GM12878 (cell line): ENCODE measurements around the gene EDEM3. TPM values are rescaled to one million over a fixed set of nuclear protein-coding genes. Genes with fewer than 3 reads are reported as not detected.

Experiments used
- ATAC-seq: fragments of 200-7000 bp; cut with Tn5 transposase; 3 replicates; pipeline ENCODE4 v1.9.1; 2020; ENCODE audit warnings: mild to moderate bottlenecking, moderate library complexity
- BruUV-seq: library from RNA; stranded (reverse); fragments of 400-500 nt; replicated peaks from 2 replicates; lab custom pipeline; 2021; lab: Mats Ljungman, UMichigan
- CTCF ChIA-PET: fragments of 300-600 bp; sonication (Branson Sonifier 250); formaldehyde crosslinking; extraction: SDS; loops from one replicate; lab custom pipeline; 2021; ENCODE audit warnings: inconsistent platforms; lab: Yijun Ruan, JAX
- POLR2A ChIA-PET: fragments of 350-600 bp; formaldehyde crosslinking; extraction: SDS; loops from one replicate; lab custom pipeline; 2021; ENCODE audit warnings: inconsistent platforms; lab: Charles Lee
- RAD21 ChIA-PET: fragments of 300-600 bp; sonication (Branson Sonifier 250); formaldehyde crosslinking; loops from one replicate; lab custom pipeline; 2023; ENCODE audit warnings: antibody characterized with exemption; ENCODE audit not compliant: unreplicated experiment; lab: Charles Lee
- SMC1A ChIA-PET: fragments of 300-600 bp; sonication (Branson Sonifier 250); formaldehyde crosslinking; loops from one replicate; lab custom pipeline; 2023; ENCODE audit not compliant: unreplicated experiment, uncharacterized antibody; lab: Charles Lee
- DNase-seq: peaks from one replicate; pipeline ENCODE4 v3.0.0-alpha.2; 2011; ENCODE audit warnings: low read depth, low spot score
- FAIRE-seq: peaks from 3 replicates; lab custom pipeline; 2011; peaks lifted over from hg19 to GRCh38; lab: Jason Lieb, UNC
- H2AFZ ChIP-seq: 2 replicates; pipeline ENCODE4 v1.6.0; 2011; ENCODE audit warnings: low read depth, low read length, control low read depth; ENCODE audit not compliant: control insufficient read depth
- H3K27ac ChIP-seq: 2 replicates; pipeline ENCODE4 v1.5.1; 2011; ENCODE audit warnings: control low read depth; ENCODE audit not compliant: control insufficient read depth, insufficient read depth
- H3K27me3 ChIP-seq, 2 experiments: replicated peaks in 1 of 2; 2 replicates each; pipeline versions ENCODE4 v1.6.0 to v1.6.1; 2011; ENCODE audit warnings: low read length in 1 of 2; ENCODE audit not compliant: control insufficient read depth in 2 of 2, insufficient read depth in 2 of 2
- H3K36me3 ChIP-seq, 2 experiments: 2 replicates each; pipeline ENCODE4 v1.5.1; 2011; ENCODE audit warnings: low read length in 1 of 2; ENCODE audit not compliant: control insufficient read depth in 2 of 2, insufficient read depth in 2 of 2
- H3K4me1 ChIP-seq: 2 replicates; pipeline ENCODE4 v1.6.1; 2011; ENCODE audit warnings: mild to moderate bottlenecking, low read length, moderate library complexity, mixed read lengths; ENCODE audit not compliant: control insufficient read depth, insufficient read depth
- H3K4me2 ChIP-seq: 2 replicates; pipeline ENCODE4 v1.6.0; 2011; ENCODE audit warnings: control low read depth; ENCODE audit not compliant: control insufficient read depth, insufficient read depth
- H3K4me3 ChIP-seq: fragments of 200-600 bp; sonication (generic); 2 replicates; pipeline ENCODE4 v1.5.1; 2016
- H3K79me2 ChIP-seq: 2 replicates; pipeline ENCODE4 v1.6.0; 2011; ENCODE audit warnings: low read length; ENCODE audit not compliant: control insufficient read depth, insufficient read depth
- H3K9ac ChIP-seq: 2 replicates; pipeline ENCODE4 v1.8.0; 2011; ENCODE audit warnings: low read length, control low read depth, mixed read lengths; ENCODE audit not compliant: control insufficient read depth, insufficient read depth
- H3K9me3 ChIP-seq: replicated peaks from 3 replicates; pipeline ENCODE4 v1.5.1; 2011; ENCODE audit warnings: mild to moderate bottlenecking, low read length; ENCODE audit not compliant: control insufficient read depth, insufficient read depth
- H4K20me1 ChIP-seq: 2 replicates; pipeline ENCODE4 v1.6.0; 2011; ENCODE audit not compliant: control insufficient read depth, insufficient read depth
- BMI1 ChIP-seq: fragments of 450-650 bp; IDR thresholded peaks from 2 replicates; pipeline ENCODE4 v1.6.1; 2016; ENCODE audit warnings: mild to moderate bottlenecking, moderate library complexity, borderline replicate concordance
- GABPA ChIP-seq: IDR thresholded peaks from 2 replicates; pipeline ENCODE4 v1.6.1; 2014; ENCODE audit warnings: antibody characterized with exemption, low read depth, mild to moderate bottlenecking, inconsistent platforms
- IKZF1 ChIP-seq: fragments of 450-650 bp; conservative IDR thresholded peaks from 2 replicates; pipeline ENCODE4 v1.6.1; 2017; ENCODE audit warnings: antibody characterized with exemption, mild to moderate bottlenecking
- LARP7 ChIP-seq: fragments of 450-650 bp; IDR thresholded peaks from 2 replicates; pipeline ENCODE4 v1.6.1; 2017; ENCODE audit warnings: mild to moderate bottlenecking
- MTA3 ChIP-seq: IDR thresholded peaks from 2 replicates; pipeline ENCODE4 v1.6.1; 2012; ENCODE audit warnings: low read length, inconsistent platforms, borderline replicate concordance
- NR2C1 ChIP-seq: fragments of 450-650 bp; IDR thresholded peaks from 2 replicates; pipeline ENCODE4 v1.6.1; 2017; ENCODE audit warnings: antibody characterized with exemption, mild to moderate bottlenecking, moderate library complexity
- PAX8 ChIP-seq: fragments of 450-650 bp; IDR thresholded peaks from 2 replicates; pipeline ENCODE4 v1.6.1; 2017; ENCODE audit warnings: mild to moderate bottlenecking, moderate library complexity
- PML ChIP-seq: IDR thresholded peaks from 2 replicates; pipeline ENCODE4 v1.6.1; 2012; ENCODE audit warnings: low read length, inconsistent platforms
- RUNX3 ChIP-seq: IDR thresholded peaks from 2 replicates; pipeline ENCODE4 v1.6.1; 2012; ENCODE audit warnings: low read length, inconsistent platforms
- SMARCA5 ChIP-seq: fragments of 450-650 bp; IDR thresholded peaks from 2 replicates; pipeline ENCODE4 v1.6.1; 2017; ENCODE audit warnings: mild to moderate bottlenecking
- SRF ChIP-seq, 2 experiments: IDR thresholded peaks; 2 replicates each; pipeline ENCODE4 v1.6.1; 2011; ENCODE audit warnings: low read depth in 2 of 2, low read length in 2 of 2, mild to moderate bottlenecking in 1 of 2, moderate library complexity in 1 of 2
- ZNF207 ChIP-seq: fragments of 450-650 bp; IDR thresholded peaks from 2 replicates; pipeline ENCODE4 v1.6.1; 2014; ENCODE audit warnings: antibody characterized with exemption, mild to moderate bottlenecking, borderline replicate concordance
- ZNF24 ChIP-seq: fragments of 450-650 bp; IDR thresholded peaks from 2 replicates; pipeline ENCODE4 v1.6.1; 2017; ENCODE audit warnings: antibody characterized with exemption, mild to moderate bottlenecking
- in situ Hi-C: fragments of 300-500 bp; cut with MboI; formaldehyde crosslinking; loops from 9 replicates; pipeline ENCODE4 v1.14.3; 2018; ENCODE audit warnings: mixed read lengths
- intact Hi-C: fragments of 100-400 bp; cut with micrococcal nuclease; formaldehyde crosslinking; loops from one replicate; pipeline ENCODE4 v1.14.2; 2022; ENCODE audit not compliant: unreplicated experiment
- polyA plus RNA-seq, 11 experiments: library from polyadenylated mRNA; depleted of rRNA in 4 of 11; unstranded in 6 of 11; stranded (reverse) in 5 of 11; fragments of >200 nt; fragmentation: Nextera tagmentation in 4 of 11; fragmentation: Illumina TruSeq in 1 of 11; extraction: Ambion mirVana in 4 of 11; extraction: Trizol in 1 of 11; gene quantifications; 1 replicate in 1 of 11; 2 replicates in 10 of 11; pipeline versions ENCODE4 v1.2.1 to v1.2.3, GENCODE V29; 2011 to 2016; ENCODE audit warnings: inconsistent platforms in 2 of 11, missing spikeins in 2 of 11, low read depth in 1 of 11
- total RNA-seq, 4 experiments: library from RNA; depleted of rRNA in 3 of 4; stranded (reverse); fragments of >200 nt in 3 of 4; fragmentation: Illumina TruSeq in 1 of 4; extraction: Trizol in 1 of 4; gene quantifications; 2 replicates each; pipeline versions ENCODE4 v1.2.1 to v1.2.3, GENCODE V29; 2013 to 2021
- TF ChIP-seq, protein P1 (sequence below), 3 experiments: IDR thresholded peaks in 2 of 3; conservative IDR thresholded peaks in 1 of 3; 2 replicates each; pipeline ENCODE4 v1.5.1; 2011; ENCODE audit warnings: low read depth in 3 of 3, low read length in 3 of 3, mild to moderate bottlenecking in 3 of 3, control low read depth in 2 of 3, moderate library complexity in 2 of 3, inconsistent platforms in 1 of 3, mixed read lengths in 1 of 3; ENCODE audit not compliant: control insufficient read depth in 2 of 3, insufficient read depth in 1 of 3; ENCODE audit errors: extremely low read depth in 1 of 3
- TF ChIP-seq, protein P2 (sequence below): fragments of 450-650 bp; IDR thresholded peaks from 2 replicates; pipeline ENCODE4 v1.6.1; 2017; ENCODE audit warnings: mild to moderate bottlenecking, low read depth, inconsistent platforms; ENCODE audit not compliant: poor library complexity, severe bottlenecking
- TF ChIP-seq, protein P3 (sequence below): fragments of 450-650 bp; IDR thresholded peaks from 2 replicates; pipeline ENCODE4 v1.6.1; 2017; ENCODE audit warnings: antibody characterized with exemption, mild to moderate bottlenecking, moderate library complexity

Gene EDEM3
- total and polyA plus RNA-seq, 10 of the 15 experiments (the other 5 are each of a cell fraction or from before 2014, with no cell fraction given) = 6.4 to 19.3 (median 14.3) TPM

DNA sequence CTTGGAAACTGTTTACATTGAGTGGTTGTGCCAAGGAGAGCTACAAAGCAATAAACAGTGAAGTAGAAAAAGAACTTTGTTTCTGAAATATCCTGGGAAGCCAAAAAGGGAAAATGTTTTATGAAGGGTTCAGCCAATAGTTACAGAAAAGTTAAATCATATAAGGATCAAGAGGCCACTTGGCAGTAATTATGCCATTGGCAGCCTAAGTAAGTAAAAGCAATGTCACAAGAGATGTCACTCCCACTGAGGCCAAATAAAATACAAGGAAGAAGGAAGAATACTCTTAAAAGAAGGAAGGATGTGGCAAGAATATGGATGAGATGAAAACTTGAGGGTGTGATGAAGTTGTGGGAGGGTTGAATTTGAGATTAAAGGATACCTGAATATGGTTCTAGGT is 45.2 kb downstream of the EDEM3 start:
- no peak overlapping the region for H3K27ac ChIP-seq
- H3K4me1 ChIP-seq = peaks cover 8% of the 10 kb centered on the region; the same call in 1 of the 2 replicates
- CTCF ChIA-PET = interaction anchor here (0.7 to 4.8 kb wide), 2 partner anchors 17 kb away, joined by 4 to 18 read pairs; no protein-coding TSS in a partner anchor
- TF ChIP-seq SRF (IDR thresholded peaks at IDR 0.05; ENCODE audit: low read depth in 2 of 2, low read length in 2 of 2) (no peak), GABPA (no peak), MTA3 (no peak), LARP7 (no peak), IKZF1 (no peak), PAX8 (no peak), BMI1 (no peak), SMARCA5 (no peak), RUNX3 (no peak), NR2C1 (no peak), ZNF207 (no peak), PML (no peak), ZNF24 (no peak)
- TF ChIP-seq, protein P1, sequence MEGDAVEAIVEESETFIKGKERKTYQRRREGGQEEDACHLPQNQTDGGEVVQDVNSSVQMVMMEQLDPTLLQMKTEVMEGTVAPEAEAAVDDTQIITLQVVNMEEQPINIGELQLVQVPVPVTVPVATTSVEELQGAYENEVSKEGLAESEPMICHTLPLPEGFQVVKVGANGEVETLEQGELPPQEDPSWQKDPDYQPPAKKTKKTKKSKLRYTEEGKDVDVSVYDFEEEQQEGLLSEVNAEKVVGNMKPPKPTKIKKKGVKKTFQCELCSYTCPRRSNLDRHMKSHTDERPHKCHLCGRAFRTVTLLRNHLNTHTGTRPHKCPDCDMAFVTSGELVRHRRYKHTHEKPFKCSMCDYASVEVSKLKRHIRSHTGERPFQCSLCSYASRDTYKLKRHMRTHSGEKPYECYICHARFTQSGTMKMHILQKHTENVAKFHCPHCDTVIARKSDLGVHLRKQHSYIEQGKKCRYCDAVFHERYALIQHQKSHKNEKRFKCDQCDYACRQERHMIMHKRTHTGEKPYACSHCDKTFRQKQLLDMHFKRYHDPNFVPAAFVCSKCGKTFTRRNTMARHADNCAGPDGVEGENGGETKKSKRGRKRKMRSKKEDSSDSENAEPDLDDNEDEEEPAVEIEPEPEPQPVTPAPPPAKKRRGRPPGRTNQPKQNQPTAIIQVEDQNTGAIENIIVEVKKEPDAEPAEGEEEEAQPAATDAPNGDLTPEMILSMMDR (IDR thresholded peaks at IDR 0.05 in 2 of 3, conservative IDR thresholded peaks at IDR 0.05 in 1 of 3; ENCODE audit: control insufficient read depth in 2 of 3, extremely low read depth in 1 of 3, insufficient read depth in 1 of 3, low read depth in 3 of 3, low read length in 3 of 3) = no peak
- TF ChIP-seq, protein P2, sequence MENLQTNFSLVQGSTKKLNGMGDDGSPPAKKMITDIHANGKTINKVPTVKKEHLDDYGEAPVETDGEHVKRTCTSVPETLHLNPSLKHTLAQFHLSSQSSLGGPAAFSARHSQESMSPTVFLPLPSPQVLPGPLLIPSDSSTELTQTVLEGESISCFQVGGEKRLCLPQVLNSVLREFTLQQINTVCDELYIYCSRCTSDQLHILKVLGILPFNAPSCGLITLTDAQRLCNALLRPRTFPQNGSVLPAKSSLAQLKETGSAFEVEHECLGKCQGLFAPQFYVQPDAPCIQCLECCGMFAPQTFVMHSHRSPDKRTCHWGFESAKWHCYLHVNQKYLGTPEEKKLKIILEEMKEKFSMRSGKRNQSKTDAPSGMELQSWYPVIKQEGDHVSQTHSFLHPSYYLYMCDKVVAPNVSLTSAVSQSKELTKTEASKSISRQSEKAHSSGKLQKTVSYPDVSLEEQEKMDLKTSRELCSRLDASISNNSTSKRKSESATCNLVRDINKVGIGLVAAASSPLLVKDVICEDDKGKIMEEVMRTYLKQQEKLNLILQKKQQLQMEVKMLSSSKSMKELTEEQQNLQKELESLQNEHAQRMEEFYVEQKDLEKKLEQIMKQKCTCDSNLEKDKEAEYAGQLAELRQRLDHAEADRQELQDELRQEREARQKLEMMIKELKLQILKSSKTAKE = no peak
- TF ChIP-seq, protein P3, sequence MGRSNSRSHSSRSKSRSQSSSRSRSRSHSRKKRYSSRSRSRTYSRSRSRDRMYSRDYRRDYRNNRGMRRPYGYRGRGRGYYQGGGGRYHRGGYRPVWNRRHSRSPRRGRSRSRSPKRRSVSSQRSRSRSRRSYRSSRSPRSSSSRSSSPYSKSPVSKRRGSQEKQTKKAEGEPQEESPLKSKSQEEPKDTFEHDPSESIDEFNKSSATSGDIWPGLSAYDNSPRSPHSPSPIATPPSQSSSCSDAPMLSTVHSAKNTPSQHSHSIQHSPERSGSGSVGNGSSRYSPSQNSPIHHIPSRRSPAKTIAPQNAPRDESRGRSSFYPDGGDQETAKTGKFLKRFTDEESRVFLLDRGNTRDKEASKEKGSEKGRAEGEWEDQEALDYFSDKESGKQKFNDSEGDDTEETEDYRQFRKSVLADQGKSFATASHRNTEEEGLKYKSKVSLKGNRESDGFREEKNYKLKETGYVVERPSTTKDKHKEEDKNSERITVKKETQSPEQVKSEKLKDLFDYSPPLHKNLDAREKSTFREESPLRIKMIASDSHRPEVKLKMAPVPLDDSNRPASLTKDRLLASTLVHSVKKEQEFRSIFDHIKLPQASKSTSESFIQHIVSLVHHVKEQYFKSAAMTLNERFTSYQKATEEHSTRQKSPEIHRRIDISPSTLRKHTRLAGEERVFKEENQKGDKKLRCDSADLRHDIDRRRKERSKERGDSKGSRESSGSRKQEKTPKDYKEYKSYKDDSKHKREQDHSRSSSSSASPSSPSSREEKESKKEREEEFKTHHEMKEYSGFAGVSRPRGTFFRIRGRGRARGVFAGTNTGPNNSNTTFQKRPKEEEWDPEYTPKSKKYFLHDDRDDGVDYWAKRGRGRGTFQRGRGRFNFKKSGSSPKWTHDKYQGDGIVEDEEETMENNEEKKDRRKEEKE = no peak
- no peaks in the 10 kb centered on the region for H3K79me2 ChIP-seq
- no peak overlapping the region for H2AFZ ChIP-seq
- intact Hi-C loops (no loop called here), in situ Hi-C loops (no loop called here)
- H3K9me3 ChIP-seq = no peaks in the 10 kb centered on the region
- H3K4me2 ChIP-seq = no peak overlapping the region
- no peak for DNase-seq
- no peak for ATAC-seq
- H4K20me1 ChIP-seq = no peaks in the 10 kb centered on the region
- H3K27me3 ChIP-seq = no peaks in the 10 kb centered on the region
- no peak overlapping the region for H3K4me3 ChIP-seq
- no peak for FAIRE-seq
- RAD21 ChIA-PET = no interaction called here
- POLR2A ChIA-PET = no interaction called here
- SMC1A ChIA-PET = interaction anchor here (1.2 to 1.8 kb wide), 5 partner anchors 15 to 44 kb away, joined by 3 to 4 read pairs (median 3); no protein-coding TSS in a partner anchor
- no peak overlapping the region for H3K9ac ChIP-seq
- peaks cover 0 to 10% of the 10 kb centered on the region in 2 experiments; a peak in 2 of 4 replicates for H3K36me3 ChIP-seq
- no TSS peak for BruUV-seq
